BLaER1 (cell line): Measurements from ENCODE around the gene XPO5.
"Not testable (repeated sequence)": the region's sequence is repeated elsewhere in the genome, so short reads cannot be mapped to it uniquely, and the experiment has no call there.

Source experiments
- H3K27ac ChIP-seq: shearing (Covaris generic); formaldehyde crosslinking; 2 replicates; pipeline ENCODE4 v1.8.1; 2022
- H3K27me3 ChIP-seq: shearing (Covaris generic); formaldehyde crosslinking; 2 replicates; pipeline ENCODE4 v1.8.1; 2022
- H3K36me3 ChIP-seq: shearing (Covaris generic); formaldehyde crosslinking; 2 replicates; pipeline ENCODE4 v1.8.1; 2022
- H3K4me1 ChIP-seq: shearing (Covaris generic); formaldehyde crosslinking; 2 replicates; pipeline ENCODE4 v1.8.1; 2022
- H3K4me2 ChIP-seq: shearing (Covaris generic); formaldehyde crosslinking; 2 replicates; pipeline ENCODE4 v1.8.1; 2022
- H3K4me3 ChIP-seq: shearing (Covaris generic); formaldehyde crosslinking; 2 replicates; pipeline ENCODE4 v1.8.1; 2022
- H3K9ac ChIP-seq: shearing (Covaris generic); formaldehyde crosslinking; 2 replicates; pipeline ENCODE4 v1.8.1; 2022
- H3K9me3 ChIP-seq: shearing (Covaris generic); formaldehyde crosslinking; 2 replicates; pipeline ENCODE4 v1.8.1; 2022
- H4K20me1 ChIP-seq: shearing (Covaris generic); formaldehyde crosslinking; 2 replicates; pipeline ENCODE4 v1.8.1; 2022
- Cebpa-rat ChIP-seq: shearing (Covaris generic); IDR thresholded peaks from 2 replicates; pipeline ENCODE4 v1.8.1; 2022

XPO5 gene

DNA sequence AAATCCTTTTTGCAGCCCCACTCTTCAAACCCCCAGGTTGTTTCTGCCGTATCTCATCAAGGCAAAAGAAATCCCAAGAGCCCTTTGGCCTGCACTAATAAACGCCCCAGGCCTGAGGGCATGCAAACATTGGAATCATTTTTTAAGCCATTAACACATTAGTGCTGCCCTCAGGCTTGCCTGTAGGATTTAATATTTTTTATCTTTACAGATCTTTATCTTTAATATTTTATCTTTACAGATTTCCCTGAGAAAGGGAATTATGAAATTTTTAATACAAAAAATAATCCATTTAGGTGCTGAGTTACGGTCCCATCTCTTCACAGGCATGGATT, 38.5 kb upstream of the XPO5 start:
- no peaks in the 10 kb centered on the region for H3K27me3 ChIP-seq
- no peaks in the 10 kb centered on the region for H3K4me1 ChIP-seq
- no peaks in the 10 kb centered on the region for H3K9me3 ChIP-seq
- no peak overlapping the region for H3K27ac ChIP-seq
- no peak for TF ChIP-seq Cebpa-rat
- H3K4me2 ChIP-seq, result no peak overlapping the region
- no peak overlapping the region for H3K9ac ChIP-seq
- no peaks in the 10 kb centered on the region for H4K20me1 ChIP-seq
- H3K4me3 ChIP-seq, result no peak overlapping the region
- peaks cover 96% of the 10 kb centered on the region for H3K36me3 ChIP-seq

DNA sequence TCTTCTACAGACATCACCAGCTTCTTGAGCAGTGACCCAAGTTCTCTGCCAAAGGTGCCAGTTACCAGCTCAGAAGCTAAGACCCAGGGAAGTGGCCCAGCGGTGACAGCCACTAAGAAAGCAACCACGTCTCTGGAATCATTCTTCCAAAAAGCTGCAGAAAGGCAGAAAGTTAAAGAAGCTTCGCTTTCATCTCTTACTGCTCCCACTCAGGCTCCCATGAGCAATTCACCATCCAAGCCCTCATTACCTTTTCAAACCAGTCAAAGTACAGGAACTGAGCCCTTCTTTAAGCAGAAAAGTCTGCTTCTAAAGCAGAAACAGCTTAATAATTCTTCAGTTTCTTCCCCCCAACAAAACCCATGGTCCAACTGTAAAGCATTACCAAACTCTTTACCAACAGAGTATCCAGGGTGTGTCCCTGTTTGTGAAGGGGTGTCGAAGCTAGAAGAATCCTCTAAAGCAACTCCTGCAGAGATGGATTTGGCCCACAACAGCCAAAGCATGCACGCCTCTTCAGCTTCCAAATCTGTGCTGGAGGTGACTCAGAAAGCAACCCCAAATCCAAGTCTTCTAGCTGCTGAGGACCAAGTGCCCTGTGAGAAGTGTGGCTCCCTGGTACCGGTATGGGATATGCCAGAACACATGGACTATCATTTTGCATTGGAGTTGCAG, 38.0 kb upstream of the XPO5 start:
- Histone ChIP-seq H3K4me3 (no peak overlapping the region), H3K4me1 (peaks cover 3% of the 10 kb centered on the region), H3K36me3 (peaks cover 93% of the 10 kb centered on the region), H3K9ac (no peak overlapping the region), H3K27ac (no peak overlapping the region), H3K9me3 (no peaks in the 10 kb centered on the region), H3K27me3 (no peaks in the 10 kb centered on the region), H4K20me1 (no peaks in the 10 kb centered on the region), H3K4me2 (no peak overlapping the region)
- TF ChIP-seq Cebpa-rat, result no peak

GRCh38 chr6:43610431-43610830, 34.6 kb upstream of the XPO5 start:
- no peak overlapping the region for H3K4me2 ChIP-seq
- peaks cover 13% of the 10 kb centered on the region for H3K4me1 ChIP-seq
- no peak overlapping the region for H3K9ac ChIP-seq
- no peak for TF ChIP-seq Cebpa-rat
- H3K9me3 ChIP-seq, result no peaks in the 10 kb centered on the region
- no peak overlapping the region for H3K4me3 ChIP-seq
- peaks cover 87% of the 10 kb centered on the region for H3K36me3 ChIP-seq
- H3K27ac ChIP-seq, result no peak overlapping the region
- no peaks in the 10 kb centered on the region for H4K20me1 ChIP-seq
- H3K27me3 ChIP-seq, result no peaks in the 10 kb centered on the region

- Histone ChIP-seq H3K9ac (no peak overlapping the region), H3K9me3 (no peaks in the 10 kb centered on the region), H3K27me3 (no peaks in the 10 kb centered on the region), H4K20me1 (no peaks in the 10 kb centered on the region), H3K4me3 (no peak overlapping the region), H3K4me2 (no peak overlapping the region), H3K36me3 (peaks cover 87% of the 10 kb centered on the region), H3K4me1 (peaks cover 13% of the 10 kb centered on the region), H3K27ac (no peak overlapping the region)
- no peak for TF ChIP-seq Cebpa-rat
Observed at GRCh38 chr6:43609402-43609801, 33.6 kb upstream of the XPO5 start.

DNA sequence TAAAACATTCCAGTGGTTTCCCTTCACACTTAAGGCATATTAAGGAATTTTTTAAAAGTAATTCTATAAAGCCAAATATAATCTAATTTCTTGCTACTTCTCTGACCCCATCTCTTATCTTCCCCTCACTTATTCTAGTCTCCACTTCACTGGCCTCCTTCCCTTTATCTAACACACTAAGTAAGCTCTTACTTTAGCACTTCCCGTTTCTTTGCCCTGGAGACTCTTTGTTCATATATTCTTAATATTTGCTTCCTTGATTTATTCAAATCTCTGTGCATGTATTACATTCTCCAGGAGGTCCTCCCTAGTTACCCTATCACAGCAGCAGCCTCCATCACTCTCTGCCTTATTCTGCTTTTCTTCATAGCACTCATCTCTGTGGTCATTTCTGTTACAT, 33.0 kb upstream of the XPO5 start:
- H3K27me3 ChIP-seq, result no peaks in the 10 kb centered on the region
- no peaks in the 10 kb centered on the region for H4K20me1 ChIP-seq
- peaks cover 87% of the 10 kb centered on the region for H3K36me3 ChIP-seq
- H3K9ac ChIP-seq, result no peak overlapping the region
- no peak overlapping the region for H3K27ac ChIP-seq
- H3K9me3 ChIP-seq, result no peaks in the 10 kb centered on the region
- no peak for TF ChIP-seq Cebpa-rat
- H3K4me3 ChIP-seq, result no peak overlapping the region
- peak overlapping the region; percentile 40 for H3K4me2 ChIP-seq
- H3K4me1 ChIP-seq, result peaks cover 13% of the 10 kb centered on the region

DNA sequence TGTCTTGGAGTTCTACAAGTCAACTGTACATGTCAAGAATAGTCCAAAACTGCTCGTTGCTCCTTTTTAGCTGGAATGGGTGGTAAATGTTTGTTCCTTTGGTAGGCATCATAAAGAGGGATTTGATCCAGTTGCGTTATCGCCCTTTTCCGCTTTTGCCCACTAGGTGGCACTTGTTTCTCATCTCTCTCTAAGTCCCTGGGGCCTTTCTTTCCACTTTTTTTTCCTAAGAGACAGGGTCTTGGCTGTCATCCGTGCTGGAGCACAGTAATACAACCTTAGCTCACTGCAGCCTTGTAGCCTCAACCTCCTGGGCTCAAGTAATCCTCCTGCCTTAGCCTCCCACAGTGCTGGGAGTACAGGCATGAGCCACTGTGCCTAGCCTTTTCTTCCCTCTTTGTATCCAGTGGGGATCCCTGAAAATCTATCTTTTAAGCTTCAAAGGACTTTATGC, 32.5 kb upstream of the XPO5 start:
- Histone ChIP-seq H3K4me1 (peaks cover 13% of the 10 kb centered on the region), H3K36me3 (peaks cover 87% of the 10 kb centered on the region), H3K27me3 (no peaks in the 10 kb centered on the region), H3K9me3 (no peaks in the 10 kb centered on the region), H3K9ac (no peak overlapping the region), H3K4me2 (peak overlapping the region; percentile 40), H3K4me3 (no peak overlapping the region), H3K27ac (no peak overlapping the region), H4K20me1 (no peaks in the 10 kb centered on the region)
- no peak for TF ChIP-seq Cebpa-rat

DNA sequence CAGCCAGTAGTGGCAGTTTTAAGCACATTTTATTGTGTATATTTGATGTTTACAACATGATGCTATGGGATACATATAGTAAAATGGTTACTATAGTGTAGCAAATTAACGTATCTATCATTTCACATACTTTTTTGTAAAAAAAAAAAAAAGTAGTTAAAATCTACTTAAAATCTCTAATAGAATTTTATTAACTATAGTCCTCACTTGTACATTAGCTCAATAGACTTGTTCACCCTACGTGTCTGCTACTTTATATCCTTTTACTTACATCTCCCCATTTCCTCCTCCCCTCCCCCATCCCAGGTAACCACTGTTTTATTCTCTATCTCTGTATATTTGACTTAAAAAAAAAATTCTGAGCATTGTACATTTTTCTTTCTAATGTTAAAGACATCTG, 30.2 kb upstream of the XPO5 start:
- Histone ChIP-seq H3K36me3 (peaks cover 89% of the 10 kb centered on the region), H4K20me1 (no peaks in the 10 kb centered on the region)
- no peak for TF ChIP-seq Cebpa-rat

DNA sequence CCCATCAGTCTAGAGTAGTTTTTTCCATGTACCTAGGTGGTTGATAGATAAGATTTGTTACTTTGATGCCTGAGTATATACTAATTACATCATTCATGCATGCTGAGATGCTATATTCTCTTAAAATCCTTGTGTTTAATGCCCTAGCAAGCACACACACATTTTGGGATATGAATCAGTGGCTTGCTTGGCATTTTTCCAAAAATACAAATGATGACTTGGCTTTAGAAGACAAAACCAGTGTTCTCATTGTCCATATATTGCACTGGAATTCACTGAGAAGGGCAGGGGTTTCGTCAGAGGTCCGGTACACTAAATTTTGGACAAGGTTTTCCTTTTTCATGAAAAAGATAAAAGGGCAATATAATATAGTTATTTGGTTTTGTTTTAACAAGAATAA, 28.3 kb upstream of the XPO5 start:
- H3K4me1 ChIP-seq, result peaks cover 13% of the 10 kb centered on the region
- H3K36me3 ChIP-seq, result peaks cover 88% of the 10 kb centered on the region
- H3K9ac ChIP-seq, result no peak overlapping the region
- H4K20me1 ChIP-seq, result no peaks in the 10 kb centered on the region
- no peak for TF ChIP-seq Cebpa-rat
- H3K27ac ChIP-seq, result no peak overlapping the region
- no peaks in the 10 kb centered on the region for H3K27me3 ChIP-seq
- no peaks in the 10 kb centered on the region for H3K9me3 ChIP-seq
- no peak overlapping the region for H3K4me3 ChIP-seq
- no peak overlapping the region for H3K4me2 ChIP-seq

More for the DNA sequence above, 30.2 kb upstream of the XPO5 start:
- H3K9ac ChIP-seq, result no peak overlapping the region
- H3K27me3 ChIP-seq, result no peaks in the 10 kb centered on the region
- no peak overlapping the region for H3K4me3 ChIP-seq
- no peak overlapping the region for H3K27ac ChIP-seq
- H3K9me3 ChIP-seq, result no peaks in the 10 kb centered on the region
- peaks cover 13% of the 10 kb centered on the region for H3K4me1 ChIP-seq
- H3K4me2 ChIP-seq, result no peak overlapping the region

DNA sequence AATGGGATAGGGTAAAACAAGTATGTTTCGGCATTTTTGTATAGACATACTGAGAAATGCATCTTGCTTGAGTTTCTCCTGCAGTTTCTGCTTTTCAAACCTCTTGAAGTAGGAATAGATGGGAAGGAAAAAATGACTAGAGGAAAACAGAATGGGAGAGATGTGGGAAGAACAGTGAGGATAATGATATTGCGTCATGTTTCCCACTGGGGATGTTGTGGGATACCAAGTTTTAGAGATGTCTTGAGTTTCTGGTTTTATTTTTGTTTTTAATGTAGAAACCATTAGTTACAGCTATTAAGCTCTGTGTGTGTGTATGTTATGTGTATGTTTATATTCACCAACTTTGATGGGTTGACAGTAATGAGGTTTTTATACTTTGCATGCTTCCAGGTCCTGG, 24.8 kb upstream of the XPO5 start:
- Histone ChIP-seq H3K9ac (no peak overlapping the region), H4K20me1 (no peaks in the 10 kb centered on the region; the same call in 1 of the 2 replicates), H3K27ac (no peak overlapping the region), H3K36me3 (peaks cover 94% of the 10 kb centered on the region), H3K4me3 (no peak overlapping the region), H3K27me3 (no peaks in the 10 kb centered on the region), H3K9me3 (no peaks in the 10 kb centered on the region), H3K4me1 (no peaks in the 10 kb centered on the region), H3K4me2 (no peak overlapping the region)
- TF ChIP-seq Cebpa-rat, result no peak

DNA sequence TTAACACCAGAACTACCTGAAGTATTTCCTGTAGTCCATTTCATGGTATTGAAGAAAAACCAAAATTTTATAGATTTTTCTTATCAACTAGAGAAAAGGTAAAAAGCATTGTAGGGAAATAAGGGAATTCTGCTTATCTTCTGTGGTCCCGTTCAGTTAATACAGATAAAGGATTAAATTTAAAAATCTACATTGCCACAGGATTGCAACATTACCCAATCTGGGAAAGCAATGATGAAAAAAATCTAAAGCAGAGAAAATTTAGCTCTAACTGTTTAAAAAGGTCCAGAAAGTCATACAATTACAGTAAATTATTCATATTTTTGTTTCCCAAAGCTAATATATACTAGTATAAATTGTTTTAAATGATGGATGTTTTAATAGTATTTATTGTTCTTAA, 18.1 kb upstream of the XPO5 start:
- H3K27ac ChIP-seq, result no peak overlapping the region
- H3K4me3 ChIP-seq, result no peak overlapping the region

DNA sequence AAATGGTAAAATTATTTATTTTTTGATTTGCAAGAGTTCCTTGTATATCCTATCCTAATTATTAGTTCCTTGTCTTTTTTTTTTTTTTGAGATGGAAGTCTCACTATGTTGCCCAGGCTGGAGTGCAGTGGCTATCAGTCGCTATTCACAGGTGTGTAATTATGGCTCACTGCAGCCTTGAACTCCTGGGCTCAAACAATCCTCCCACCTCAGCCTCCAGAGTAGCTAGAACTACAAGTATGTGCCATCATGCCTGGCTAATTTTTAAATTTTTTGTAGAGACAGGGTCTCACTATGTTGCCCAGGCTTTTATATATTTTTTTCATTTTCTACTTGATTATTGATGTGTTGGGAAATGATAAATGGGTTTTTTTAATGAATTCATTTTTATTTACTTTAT, 13.7 kb upstream of the XPO5 start:
- H3K9me3 ChIP-seq, H3K27me3 ChIP-seq, H3K4me2 ChIP-seq, H3K4me3 ChIP-seq, H3K4me1 ChIP-seq, H3K9ac ChIP-seq, H3K27ac ChIP-seq: not testable (repeated sequence)
- Histone ChIP-seq H4K20me1 (peaks cover 27% of the 10 kb centered on the region; the same call in 1 of the 2 replicates), H3K36me3 (peaks cover 96% of the 10 kb centered on the region)

More for the DNA sequence above, 18.1 kb upstream of the XPO5 start:
- H3K9me3 ChIP-seq, result no peaks in the 10 kb centered on the region
- H3K4me2 ChIP-seq, result no peak overlapping the region
- H3K36me3 ChIP-seq, result peaks cover 90% of the 10 kb centered on the region
- TF ChIP-seq Cebpa-rat, result no peak
- H3K4me1 ChIP-seq, result no peaks in the 10 kb centered on the region
- H3K27me3 ChIP-seq, result no peaks in the 10 kb centered on the region
- H3K9ac ChIP-seq, result no peak overlapping the region
- peaks cover 12% of the 10 kb centered on the region; the same call in 1 of the 2 replicates for H4K20me1 ChIP-seq
